Activated CD4-positive, CD25-positive, alpha-beta regulatory T cell treated with anti-CD3 and anti-CD28 coated beads, Interleukin-2, amount 50 U/mL, for 24 hours (primary cell): ENCODE measurements around the gene BAG3.
A peak's percentile ranks its signal among the peaks of the same experiment; 100 is the strongest.
"Not testable (repeated sequence)": the region's sequence is repeated elsewhere in the genome, so short reads cannot be mapped to it uniquely, and the experiment has no call there.

Source experiments
- ATAC-seq, 2 donors: fragments of 150-1000 bp; cut with Tn5 transposase; one replicate each; pipeline ENCODE4 v1.10.0; 2021; ENCODE audit warnings: mild to moderate bottlenecking in 1 of 2, moderate library complexity in 1 of 2

BAG3 gene

DNA sequence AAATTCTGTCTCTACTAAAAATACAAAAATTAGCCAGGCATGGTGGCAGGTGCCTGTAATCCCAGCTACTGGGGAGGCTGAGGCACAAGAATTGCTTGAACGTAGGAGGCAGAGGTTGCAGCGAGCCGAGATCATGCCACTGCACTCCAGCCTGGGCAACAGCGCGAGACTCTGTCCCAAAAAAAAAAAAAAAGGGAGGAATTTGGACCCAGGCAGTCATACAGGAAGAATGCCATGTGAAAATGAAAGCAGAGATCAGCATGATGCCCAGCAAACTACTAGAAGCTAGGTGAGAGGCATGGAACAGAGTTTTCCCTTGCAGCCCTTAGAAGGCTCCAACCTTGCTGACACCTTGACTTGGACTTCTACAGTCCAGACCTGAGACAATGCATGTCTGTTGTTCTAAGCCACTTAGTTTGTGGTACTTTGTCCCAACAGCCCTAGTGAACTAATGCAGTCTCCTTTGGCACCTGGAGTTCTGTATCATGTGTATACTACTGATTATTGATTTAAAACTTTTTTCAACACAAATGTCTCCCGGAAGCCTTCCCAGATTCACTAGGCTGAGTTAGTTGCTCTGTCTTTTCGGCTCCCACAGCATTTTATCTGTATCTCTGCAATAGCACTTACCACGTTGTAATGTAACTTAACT lies 10.2 kb upstream of the BAG3 start:
- ATAC-seq = no peak

DNA sequence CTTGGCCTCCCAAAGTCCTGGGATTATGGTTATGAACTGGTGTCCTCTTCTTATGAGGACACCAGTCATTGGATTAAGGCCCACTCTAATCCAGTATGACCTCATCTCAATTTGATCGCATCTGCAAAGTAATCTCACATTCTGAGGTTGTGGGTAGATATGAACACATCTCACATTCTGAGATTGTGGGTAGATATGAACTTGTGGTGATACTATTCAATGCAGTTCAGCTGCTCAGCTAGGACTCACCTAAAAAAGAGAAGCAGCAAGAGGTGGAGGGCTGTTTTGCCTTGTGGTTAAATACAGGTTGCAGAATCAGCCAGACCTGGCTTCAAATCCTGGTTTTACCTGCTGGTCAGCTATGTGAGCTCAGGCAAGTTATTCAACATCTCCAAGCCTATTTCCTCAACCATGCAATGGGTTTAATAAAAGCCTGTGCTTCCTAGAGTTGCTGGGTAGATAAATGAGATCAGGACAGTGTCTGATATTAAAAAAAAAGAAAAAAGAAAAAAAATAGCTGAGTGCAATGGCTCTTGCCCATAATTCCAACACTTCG lies 8.5 kb upstream of the BAG3 start:
- ATAC-seq = peak; percentile 84 to 91

DNA sequence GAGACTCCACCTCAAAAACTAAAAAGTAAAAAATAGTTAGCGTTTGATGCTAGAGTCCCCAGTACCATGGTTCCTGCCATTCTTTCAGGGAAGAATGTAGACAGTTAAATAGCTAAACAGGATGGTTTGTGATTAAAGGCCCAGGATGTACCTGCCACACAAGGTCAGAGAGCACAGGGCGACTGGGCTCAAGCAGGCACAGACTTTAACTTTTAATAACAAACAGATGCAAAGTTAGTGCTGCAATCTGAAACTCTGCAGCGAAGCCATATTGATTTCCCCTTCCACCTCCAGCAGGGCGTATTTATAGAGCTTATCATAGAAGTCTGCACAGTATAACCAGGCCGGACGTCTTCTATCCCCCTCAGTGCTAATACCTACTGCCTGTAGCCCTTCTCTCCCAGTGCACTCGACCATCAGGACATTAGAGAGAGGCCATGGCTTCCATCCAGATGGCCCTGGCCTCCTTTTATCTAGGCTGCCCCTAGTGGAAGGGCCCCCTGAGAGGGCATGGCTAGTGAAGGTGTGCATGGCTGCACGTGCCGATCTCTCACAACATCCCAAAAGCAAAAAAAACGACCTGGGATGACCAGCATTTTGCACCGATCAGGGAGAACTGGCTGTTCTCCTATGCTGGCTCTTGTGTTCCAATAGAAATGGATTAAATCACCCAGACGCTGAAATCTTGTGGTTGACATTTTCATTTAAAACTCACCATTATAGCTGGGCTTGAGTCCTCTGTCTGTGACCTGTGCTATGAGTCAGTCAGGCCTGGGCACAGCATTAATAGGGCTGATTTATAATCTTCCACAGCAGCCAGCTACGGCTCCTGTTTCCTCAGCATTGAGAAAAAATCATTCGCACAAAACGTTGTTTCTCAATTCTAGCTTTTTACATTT lies 7.6 kb upstream of the BAG3 start:
- ATAC-seq = no peak

DNA sequence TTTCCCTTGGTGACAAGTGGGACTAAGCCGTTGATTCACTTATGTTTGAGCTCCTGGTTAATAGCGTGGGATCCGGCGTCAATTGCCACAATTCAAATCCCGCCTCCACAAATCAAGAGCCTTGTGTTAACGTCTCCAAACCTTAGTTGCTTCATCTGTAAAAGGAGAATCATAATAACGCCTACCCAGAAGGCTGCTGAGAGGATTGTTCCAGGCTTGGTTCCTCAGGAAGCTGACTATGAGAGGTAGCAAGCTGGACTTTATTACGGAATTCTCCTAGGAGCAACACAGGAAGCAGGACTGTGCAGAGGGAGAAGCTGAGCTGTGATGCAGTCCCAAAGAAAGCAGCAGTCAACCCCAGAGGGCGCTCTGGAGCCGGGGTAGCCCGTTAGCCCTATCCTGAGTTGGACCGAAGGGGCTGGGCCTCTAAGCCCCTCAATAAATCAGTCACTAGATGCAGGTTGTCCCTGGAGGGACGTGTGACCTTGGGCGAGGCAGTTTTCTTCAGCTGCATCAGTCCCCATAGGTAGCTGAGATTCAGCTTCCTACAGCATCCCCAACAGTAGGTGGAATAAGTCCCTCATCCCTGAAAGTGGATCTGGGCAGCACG lies 6.9 kb upstream of the BAG3 start:
- ATAC-seq = no peak

DNA sequence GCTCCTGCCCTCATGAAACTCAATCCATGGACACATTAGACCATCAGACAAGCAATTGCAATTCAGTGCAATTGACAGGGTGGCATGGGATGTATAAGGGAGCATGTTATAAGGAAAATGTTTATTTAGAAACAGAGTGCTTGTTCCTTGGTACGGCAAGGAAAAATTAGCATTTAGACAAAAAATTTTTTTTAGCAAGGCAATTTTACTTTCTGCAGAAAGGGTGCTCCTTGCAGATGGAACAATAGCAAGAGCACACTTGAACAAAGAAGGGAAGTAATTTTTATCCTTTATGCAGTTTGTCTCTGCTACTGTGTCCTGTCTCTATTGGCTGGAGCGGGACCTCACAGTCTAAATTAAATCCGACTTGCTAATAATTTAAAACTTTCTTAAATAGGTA lies 6.2 kb upstream of the BAG3 start:
- ATAC-seq = no peak

DNA sequence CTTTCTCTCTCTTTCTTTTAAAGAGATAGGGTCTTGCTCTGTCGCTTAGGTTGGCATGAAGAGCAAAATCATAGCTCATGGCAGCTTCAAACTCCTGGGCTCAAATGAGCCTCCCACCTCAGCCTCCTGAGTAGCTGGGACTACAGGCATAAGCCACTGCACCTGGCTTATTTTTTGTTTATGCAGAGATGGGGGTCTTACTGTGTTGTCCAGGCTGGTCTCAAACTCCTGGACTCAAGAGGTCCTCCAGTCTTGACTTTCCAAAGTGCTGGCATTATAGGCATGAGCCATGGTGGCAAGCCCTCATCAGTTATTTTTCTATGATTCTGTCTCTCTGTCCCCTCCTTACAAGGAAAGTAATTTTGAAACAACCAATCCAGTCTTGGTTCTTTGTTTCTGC lies 1.1 kb upstream of the BAG3 start:
- no peak for ATAC-seq

DNA sequence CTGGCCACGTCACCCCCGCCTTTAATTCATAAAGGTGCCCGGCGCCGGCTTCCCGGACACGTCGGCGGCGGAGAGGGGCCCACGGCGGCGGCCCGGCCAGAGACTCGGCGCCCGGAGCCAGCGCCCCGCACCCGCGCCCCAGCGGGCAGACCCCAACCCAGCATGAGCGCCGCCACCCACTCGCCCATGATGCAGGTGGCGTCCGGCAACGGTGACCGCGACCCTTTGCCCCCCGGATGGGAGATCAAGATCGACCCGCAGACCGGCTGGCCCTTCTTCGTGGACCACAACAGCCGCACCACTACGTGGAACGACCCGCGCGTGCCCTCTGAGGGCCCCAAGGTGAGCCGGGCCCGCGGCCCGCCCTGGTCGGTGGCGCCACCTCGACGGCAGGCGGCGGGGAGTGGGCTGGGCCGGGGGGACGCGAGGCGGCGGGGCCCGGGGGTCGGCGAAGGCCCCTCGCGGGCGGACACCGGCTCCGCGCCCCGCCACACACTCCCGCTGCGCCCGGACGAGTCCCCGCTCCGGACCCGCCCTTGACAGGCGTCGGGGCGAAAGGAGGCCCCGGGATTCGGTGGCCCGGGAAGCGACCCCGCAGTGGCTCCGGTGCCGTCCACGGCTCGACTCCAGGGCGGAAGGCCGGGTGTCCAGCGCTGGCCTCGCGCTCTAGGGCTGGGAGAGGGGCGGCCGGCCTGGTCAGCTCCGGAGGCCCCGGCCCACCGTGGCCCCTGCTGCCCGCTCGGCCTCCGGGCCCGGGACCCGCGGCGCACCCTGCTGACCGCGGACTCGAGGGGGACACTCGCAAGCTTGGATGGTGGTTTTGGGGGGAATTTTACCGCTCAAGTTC lies 557 bp downstream of the BAG3 start:
- peak; percentile 5 to 33 for ATAC-seq

DNA sequence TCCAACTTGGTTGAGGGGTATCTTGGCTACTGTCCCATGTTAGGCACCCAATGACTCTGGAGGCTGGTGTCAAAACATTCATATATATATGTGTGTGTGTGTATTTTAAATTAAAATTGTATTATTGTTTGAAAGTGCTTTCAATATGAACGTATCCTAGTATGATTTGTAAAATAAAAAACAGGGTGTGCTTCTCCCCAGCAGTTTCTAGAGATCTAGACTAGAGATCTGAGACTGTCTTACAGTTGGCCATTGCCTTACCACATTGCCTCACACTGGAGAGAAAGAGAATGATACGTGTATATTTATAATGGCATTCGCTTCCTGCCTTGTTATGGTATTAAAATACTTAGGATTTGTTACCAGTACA lies 1.2 kb downstream of the BAG3 start:
- peak; percentile 42 to 50 for ATAC-seq

DNA sequence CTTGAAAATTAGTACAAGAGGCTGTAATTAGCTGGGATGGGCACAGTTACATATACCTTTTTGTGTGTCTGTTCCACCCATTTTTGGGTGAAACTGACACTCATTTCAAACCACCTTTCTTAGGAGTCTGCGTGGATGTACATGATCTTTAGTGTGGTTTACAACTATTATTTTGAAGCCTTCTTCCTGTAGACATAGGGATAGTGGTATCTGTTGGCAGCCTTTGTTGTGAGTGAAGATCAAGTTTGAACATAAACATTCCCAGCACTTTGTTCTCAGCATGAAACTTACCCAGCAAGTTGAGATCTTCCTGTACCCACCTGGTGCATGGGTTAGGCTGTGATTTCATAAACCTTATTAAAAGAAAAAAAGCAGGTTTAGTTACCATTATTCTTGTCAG lies 2.0 kb downstream of the BAG3 start:
- no peak for ATAC-seq

DNA sequence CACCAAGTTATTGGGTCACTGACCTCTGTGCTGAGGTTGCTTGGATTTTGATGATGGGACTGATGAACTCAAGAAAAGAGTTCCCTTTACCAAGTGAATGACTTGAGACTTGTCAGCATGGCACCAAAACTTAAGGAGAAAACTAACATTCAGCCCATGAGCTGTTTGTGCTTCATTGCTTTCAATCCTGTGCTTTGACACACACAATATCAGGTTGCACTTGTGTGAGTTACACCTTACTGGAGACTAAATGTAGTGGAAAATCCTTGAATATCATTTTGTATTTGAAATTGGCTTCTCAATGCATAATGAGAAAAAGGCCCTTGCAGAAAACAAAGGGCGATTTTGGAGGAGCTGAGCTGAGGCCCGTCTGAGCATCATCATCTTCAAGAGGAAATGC lies 2.7 kb downstream of the BAG3 start:
- no peak for ATAC-seq

DNA sequence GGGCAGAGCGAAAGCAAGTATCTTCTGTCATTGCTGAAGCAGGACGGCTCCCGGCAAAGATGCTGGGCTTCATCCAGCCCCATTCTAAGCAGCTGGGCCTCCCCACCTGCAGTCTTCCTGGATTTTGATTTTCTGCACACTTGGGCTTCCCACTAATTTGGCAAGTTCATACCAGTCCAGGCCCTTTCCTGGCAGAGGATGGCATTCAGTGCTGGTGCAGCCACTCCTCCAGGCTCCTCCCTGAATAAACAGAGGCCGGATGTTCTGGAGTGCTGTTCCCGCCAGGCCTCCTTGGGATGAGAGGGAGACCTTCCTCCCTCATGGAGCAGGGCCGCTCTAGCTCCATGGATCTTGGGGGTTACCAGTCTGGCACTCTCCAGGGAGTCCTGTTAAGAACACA lies 3.4 kb downstream of the BAG3 start:
- ATAC-seq = no peak

DNA sequence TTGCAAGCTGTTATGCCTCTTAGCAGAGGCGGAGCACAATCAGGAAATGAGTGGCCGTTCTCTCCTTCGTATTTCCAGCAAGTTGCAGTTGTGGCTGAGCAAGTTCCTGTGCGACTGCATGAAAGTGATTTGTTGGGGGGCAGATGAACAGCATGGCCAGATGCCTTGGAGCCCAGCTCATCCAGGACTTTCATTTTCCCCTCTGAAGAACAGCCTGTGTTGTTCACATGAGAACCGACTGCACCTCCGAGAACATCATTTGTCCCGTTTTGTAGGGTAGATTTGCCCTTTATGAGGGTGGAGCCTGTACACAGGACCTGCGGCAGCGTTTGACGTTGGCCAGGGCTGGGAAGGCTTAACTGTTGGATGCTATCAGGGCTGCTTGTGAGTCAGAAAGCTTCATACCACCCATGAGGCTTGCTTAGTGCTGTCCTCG lies 4.4 kb downstream of the BAG3 start:
- ATAC-seq = peak; percentile 19 to 47

DNA sequence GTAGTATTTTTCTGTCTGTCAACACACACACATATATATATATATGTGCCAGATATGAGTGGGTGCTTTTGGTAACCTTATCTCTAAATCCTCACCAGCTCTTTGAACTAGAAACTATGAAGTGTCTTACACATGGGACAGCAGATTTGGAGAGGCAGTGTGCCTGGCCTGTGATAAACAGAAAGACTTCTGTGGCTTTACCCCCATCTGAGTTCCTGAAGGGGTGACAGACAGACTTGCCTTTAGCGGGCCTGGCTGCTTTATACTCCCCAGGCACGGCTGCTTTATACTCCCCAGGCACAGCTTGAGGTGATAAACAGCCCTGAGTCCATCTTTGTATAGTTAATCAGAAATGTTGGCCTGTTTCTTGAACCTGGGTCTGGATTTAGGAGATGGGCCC lies 5.6 kb downstream of the BAG3 start:
- ATAC-seq = no peak

DNA sequence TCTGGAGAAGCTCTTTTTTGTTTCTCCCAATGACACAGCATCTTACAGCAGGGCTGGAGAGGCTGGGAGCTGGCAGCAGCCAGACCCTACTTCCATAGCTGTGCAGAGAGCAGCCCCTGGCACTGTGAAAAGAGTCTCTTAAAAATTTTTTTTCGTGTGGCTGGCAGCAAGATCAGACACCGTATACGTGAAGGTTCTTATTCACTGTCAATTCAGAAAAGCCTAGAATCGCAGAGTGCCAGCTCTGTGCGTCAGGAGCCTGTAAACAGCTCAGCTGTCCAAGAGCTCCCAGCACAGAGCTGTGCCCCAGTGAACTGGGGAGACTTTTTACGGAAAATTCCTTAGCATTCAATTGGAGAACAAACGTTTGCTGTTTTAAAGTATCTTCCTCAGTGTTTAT lies 6.5 kb downstream of the BAG3 start:
- no peak for ATAC-seq

DNA sequence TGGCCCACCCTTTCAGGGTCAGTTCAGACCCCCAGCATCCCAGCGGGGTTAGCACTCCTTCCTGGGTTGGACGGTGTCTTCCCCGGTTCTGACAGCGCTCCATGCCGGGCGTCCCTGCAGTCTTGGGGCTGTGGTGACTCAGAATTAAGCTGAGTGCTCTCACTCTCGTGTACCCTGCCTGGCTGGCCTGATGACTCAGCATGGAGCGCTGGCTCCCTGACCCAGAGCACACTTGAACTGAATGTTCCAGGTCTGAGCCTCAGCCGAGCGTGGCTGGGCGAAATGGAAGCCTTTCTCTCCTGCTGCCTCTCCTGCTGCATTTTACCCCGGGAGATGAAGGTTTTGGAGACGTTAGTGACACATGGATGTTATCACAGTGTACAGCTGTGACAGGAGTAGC lies 7.1 kb downstream of the BAG3 start:
- ATAC-seq = no peak

DNA sequence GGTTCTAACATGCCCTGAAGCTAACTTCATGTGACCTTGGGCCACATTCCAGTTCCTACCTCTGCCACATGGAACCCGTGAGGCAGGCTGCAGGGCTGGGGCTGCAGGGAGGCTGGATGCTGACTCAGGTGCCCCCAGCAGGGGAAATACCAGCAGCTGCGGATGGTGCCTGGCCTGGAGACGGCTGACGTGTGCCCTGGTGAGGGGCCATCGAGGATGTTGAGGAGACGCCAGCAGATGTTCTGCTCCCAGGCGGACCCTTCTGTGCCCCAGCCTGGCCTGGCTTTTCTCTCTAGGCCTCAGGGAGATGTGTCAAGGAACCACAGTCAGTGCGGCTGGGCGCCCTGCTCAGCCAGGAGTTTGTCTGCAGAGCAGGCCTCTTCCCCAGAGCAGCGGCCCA lies 8.8 kb downstream of the BAG3 start:
- ATAC-seq = no peak

DNA sequence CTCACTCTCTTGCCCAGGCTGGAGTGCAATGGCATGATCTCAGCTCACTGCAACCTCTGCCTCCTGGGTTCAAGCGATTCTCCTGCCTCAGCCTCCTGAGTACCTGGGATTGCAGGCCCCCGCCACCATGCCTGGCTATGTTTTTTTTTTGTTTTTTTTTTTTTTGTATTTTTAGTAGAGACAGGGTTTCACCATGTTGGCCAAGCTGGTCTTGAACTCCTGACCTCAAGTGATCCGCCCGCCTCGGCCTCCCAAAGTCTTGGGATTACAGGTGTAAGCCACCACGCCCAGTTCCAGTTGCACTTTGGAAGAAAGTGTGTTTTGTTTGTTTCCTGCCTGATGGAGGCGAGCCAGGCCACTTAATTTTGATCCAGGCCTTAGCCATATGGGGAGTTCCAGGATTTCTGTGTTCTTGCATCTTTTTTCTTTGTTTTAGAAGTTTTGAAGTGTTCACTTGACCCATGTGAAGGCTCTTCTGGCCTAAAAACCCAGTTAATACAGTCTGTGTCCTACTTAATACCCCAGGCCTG lies 11.0 kb downstream of the BAG3 start:
- ATAC-seq = not testable (repeated sequence)

DNA sequence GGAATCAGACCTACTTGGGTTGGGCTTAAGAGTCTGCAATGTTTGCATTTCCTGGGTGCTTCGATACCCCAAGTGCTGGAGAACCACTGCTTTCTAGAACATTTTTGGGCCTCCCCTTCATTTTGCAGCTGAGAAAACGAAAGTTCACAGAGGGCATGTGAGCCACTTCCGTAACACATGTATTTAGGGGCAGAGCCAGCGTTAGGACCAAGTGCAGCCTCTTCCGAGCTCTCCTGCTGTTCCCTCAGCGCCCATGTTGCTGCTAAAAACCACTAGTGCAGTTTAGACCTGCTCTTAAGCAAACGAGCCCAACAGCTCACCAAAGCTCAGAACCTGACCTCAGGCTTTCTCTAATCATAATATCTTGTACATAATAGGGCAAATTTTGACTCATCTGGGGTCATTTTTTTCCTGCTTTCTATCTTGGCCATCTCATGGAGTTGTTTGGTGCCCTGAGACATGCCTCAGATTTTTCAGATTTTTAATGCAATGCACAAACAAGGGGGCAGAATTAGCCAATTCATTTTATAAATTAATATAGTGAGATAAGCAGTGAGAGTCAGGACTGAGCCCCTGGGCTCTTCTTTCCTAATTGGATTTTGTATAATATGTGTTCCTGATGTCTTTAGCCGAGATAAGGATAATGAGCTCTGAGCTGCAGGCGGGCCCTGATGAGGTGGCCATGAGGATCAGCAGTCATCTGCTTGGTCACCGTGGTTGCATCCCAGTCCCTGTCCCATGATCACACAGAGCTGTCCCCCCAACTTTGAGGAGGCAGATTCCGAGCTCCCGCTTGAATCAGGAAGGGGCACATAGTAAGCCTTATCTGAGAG lies 12.9 kb downstream of the BAG3 start:
- peak; percentile 44 to 67 for ATAC-seq

DNA sequence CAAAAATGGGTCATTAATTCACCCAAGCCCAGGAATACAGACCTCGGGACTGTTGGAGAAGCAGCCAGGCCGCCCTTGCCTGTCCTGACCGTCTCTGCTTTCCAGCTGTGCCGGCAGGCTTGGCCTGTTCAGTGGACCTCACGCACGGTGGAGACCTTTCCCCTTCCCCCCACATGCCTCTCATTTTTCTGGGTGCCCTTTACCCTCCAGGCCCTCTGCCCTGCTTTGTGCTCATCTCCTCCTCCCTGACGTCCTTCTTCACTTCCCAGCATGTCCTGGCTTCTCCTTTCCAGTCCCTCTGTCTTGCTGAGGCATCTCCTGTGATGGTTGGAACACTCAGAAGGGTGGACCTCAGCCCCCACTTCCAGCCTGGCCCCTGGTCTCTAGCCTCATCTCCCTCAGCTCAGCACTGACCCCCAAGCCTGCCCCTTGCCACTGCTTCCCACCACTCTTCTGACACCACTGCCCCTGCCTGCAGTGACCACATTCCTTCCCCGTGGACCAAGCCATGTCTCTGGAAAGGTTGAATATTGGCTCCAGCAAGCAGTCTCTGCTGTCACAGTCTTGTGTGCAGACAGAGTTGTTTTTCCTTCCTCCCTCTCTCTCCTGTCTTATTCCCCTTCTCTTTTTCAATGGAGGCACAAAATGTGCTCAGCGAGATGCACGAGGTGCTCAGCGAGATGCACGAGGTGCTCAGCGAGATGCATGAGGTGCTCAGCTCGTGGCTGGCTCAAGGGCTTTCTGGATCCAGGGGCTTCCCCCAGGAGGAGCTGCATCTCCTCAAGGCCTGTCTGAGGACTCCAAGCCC lies 14.9 kb downstream of the BAG3 start:
- no peak for ATAC-seq

DNA sequence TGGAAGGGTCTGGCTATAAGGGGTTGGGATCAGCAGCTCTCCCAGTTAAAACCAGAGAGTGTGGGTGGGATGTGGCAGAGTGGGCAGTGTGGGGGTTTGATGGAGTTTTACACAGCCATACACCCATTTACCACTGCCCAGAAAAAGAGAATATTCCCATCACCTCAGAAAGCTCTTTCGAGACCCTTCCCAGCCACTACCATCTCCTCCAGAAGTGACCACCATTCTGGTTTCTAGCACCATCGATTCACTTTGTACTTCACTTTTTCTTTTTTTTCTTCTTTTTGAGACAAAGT lies 15.5 kb downstream of the BAG3 start:
- ATAC-seq = no peak
